Tibial nerve (tissue), 4 donors: ENCODE measurements around the gene LCN12. TPM values are rescaled to one million over a fixed set of nuclear protein-coding genes. Genes with fewer than 3 reads are reported as not detected.

Experiments
- DNase-seq, 2 donors: peaks; one replicate each; pipeline ENCODE4 v3.0.0-alpha.2; 2019; ENCODE audit warnings: low spot score in 2 of 2
- H3K27ac ChIP-seq, 4 donors: fragments of 200-600 bp; sonication (generic) in 3 of 4; one replicate each; pipeline ENCODE4 v1.5.1; 2017 to 2019; ENCODE audit warnings: mild to moderate bottlenecking in 1 of 4
- H3K27me3 ChIP-seq, 2 donors: fragments of 200-600 bp; sonication (generic) in 1 of 2; one replicate each; pipeline versions ENCODE4 v1.5.1 to v1.6.0; 2017 to 2019
- H3K36me3 ChIP-seq, 3 donors: fragments of 200-600 bp; sonication (generic); one replicate each; pipeline ENCODE4 v1.5.1; 2018 to 2019
- H3K4me1 ChIP-seq, 4 donors: fragments of 200-600 bp; sonication (generic) in 3 of 4; one replicate each; pipeline ENCODE4 v1.5.1; 2017 to 2019
- H3K4me3 ChIP-seq, 4 donors: fragments of 200-600 bp; sonication (generic) in 3 of 4; one replicate each; pipeline ENCODE4 v1.5.1; 2017 to 2019; ENCODE audit warnings: mild to moderate bottlenecking in 1 of 4, moderate library complexity in 1 of 4
- H3K9me3 ChIP-seq, 4 donors: fragments of 200-600 bp; sonication (generic) in 3 of 4; one replicate each; pipeline ENCODE4 v1.5.1; 2017 to 2019
- CTCF ChIP-seq, 5 experiments: fragments of 200-600 bp in 3 of 5; fragments of 450-650 bp in 2 of 5; sonication (generic) in 3 of 5; IDR thresholded peaks; one replicate each; pipeline ENCODE4 v1.5.1; 2016 to 2019; ENCODE audit warnings: antibody characterized with exemption in 5 of 5, mild to moderate bottlenecking in 3 of 5, moderate library complexity in 2 of 5
- EP300 ChIP-seq, 2 donors: sonication (generic); formaldehyde crosslinking; IDR thresholded peaks; one replicate each; pipeline ENCODE4 v1.6.1; 2017; ENCODE audit warnings: antibody characterized with exemption in 2 of 2, mild to moderate bottlenecking in 1 of 2
- POLR2A ChIP-seq, 2 donors: fragments of 450-650 bp; IDR thresholded peaks; one replicate each; pipeline ENCODE4 v1.6.1; 2017; ENCODE audit warnings: antibody characterized with exemption in 2 of 2, mild to moderate bottlenecking in 2 of 2, moderate library complexity in 2 of 2
- WGBS, 2 donors: methylation state at CpG; one replicate each; pipeline ENCODE4 v1.1.5; 2018; 5-methylcytosine and 5-hydroxymethylcytosine counted together
- total RNA-seq, 4 donors: library from RNA; depleted of rRNA; stranded (reverse); fragments of >200 nt; gene quantifications; one replicate each; pipeline ENCODE4 v1.1.0, GENCODE V29; 2016

Gene LCN12
- total RNA-seq, 4 donors from 2014 or later: 2.4 to 16.8 (median 7.8) TPM

- peaks cover 0 to 80% (median 24%) of the 10 kb centered on the region in 4 donors for H3K4me1 ChIP-seq
- TF ChIP-seq EP300 (IDR thresholded peaks at IDR 0.05): no peak
- TF ChIP-seq POLR2A (IDR thresholded peaks at IDR 0.05): no peak
- TF ChIP-seq CTCF (IDR thresholded peaks at IDR 0.05): no peak
- H3K27me3 ChIP-seq: no peaks in the 10 kb centered on the region
- no peaks in the 10 kb centered on the region for H3K9me3 ChIP-seq
- H3K4me3 ChIP-seq: no peak overlapping the region
- H3K36me3 ChIP-seq: no peaks in the 10 kb centered on the region
- peak overlapping the region in 3 of 4 donors; percentile 52 to 88 (median 67) for H3K27ac ChIP-seq
- DNase-seq: no peak
- 93 to 98% methylated on average over 9 of the region's 9 CpGs for WGBS, 2 donors
Observed at GRCh38 chr9:136962163-136962562, 10.1 kb downstream of the LCN12 start.

DNA sequence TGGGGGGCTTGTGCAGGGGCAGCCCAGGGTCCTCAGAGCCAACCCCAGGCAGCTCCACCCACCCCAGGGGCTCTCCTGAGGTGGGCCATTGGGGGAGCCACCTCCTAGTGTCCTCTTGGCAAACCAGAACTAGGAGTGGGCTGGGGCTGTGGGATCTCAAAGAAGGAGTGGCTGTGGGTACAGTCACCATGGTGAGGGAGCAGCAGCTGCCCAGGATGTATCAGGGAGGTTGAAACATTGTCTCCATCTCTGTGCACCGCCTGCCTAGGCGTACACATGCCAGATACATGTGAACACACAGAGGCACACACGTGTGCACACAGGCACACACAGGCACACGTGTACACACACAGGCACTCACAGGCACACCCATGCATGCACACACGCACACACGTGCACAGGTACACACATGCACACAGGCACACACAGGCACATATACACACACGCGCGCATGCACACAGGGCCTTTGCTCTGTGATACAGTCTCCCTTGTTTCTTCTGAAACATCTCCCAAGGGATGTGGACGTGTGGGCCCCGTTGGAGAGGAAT lies 10.7 kb downstream of the LCN12 start:
- Histone ChIP-seq H3K27me3 (no peaks in the 10 kb centered on the region), H3K9me3 (no peaks in the 10 kb centered on the region), H3K4me3 (no peak overlapping the region), H3K4me1 (peaks cover 0 to 80% (median 24%) of the 10 kb centered on the region in 4 donors), H3K36me3 (no peaks in the 10 kb centered on the region), H3K27ac (peak overlapping the region in 2 of 4 donors; percentile 50 to 88)
- DNase-seq: no peak
- WGBS, 2 donors: 70 to 83% methylated on average over 11 of the region's 11 CpGs
- no peak for TF ChIP-seq POLR2A (IDR thresholded peaks at IDR 0.05)
- TF ChIP-seq EP300 (IDR thresholded peaks at IDR 0.05): no peak
- no peak for TF ChIP-seq CTCF (IDR thresholded peaks at IDR 0.05)

DNA sequence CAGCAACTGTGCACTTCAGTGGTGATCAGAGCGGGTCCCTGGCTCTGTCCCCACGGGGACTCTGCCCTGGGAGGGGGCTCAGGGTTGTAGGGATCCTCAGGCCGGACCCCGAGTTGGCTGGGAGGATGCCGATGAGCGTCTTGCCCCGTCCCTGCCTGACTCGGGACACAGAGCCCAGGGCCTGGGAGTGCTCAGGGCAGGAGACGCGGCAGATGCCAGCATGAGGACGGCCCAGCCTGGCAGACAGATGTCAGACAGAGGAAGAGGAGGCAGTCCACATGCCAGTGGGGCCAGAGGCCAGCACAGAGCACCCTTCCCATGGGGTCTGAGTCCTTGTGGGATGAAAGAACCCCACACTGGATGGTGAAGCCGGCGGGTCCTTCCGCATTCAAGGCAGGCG lies 11.3 kb downstream of the LCN12 start:
- Histone ChIP-seq H3K36me3 (no peaks in the 10 kb centered on the region), H3K27me3 (no peaks in the 10 kb centered on the region), H3K4me3 (no peak overlapping the region), H3K27ac (peak overlapping the region; percentile 36 to 88 (median 48)), H3K4me1 (peaks cover 0 to 76% (median 24%) of the 10 kb centered on the region in 4 donors), H3K9me3 (no peaks in the 10 kb centered on the region)
- 66 to 73% methylated on average over 11 to 13 of the region's 15 CpGs for WGBS, 2 donors
- no peak for DNase-seq
- no peak for TF ChIP-seq CTCF (IDR thresholded peaks at IDR 0.05)
- TF ChIP-seq POLR2A (IDR thresholded peaks at IDR 0.05): no peak
- no peak for TF ChIP-seq EP300 (IDR thresholded peaks at IDR 0.05)

- Histone ChIP-seq H3K4me1 (peaks cover 0 to 73% (median 24%) of the 10 kb centered on the region in 4 donors), H3K27me3 (no peaks in the 10 kb centered on the region), H3K27ac (peak overlapping the region; percentile 36 to 88 (median 48)), H3K4me3 (no peak overlapping the region), H3K9me3 (no peaks in the 10 kb centered on the region), H3K36me3 (no peaks in the 10 kb centered on the region)
- no peak for DNase-seq
- TF ChIP-seq CTCF (IDR thresholded peaks at IDR 0.05) (no peak), EP300 (IDR thresholded peaks at IDR 0.05) (no peak), POLR2A (IDR thresholded peaks at IDR 0.05) (no peak)
- 67 to 72% methylated on average over 3 to 12 of the region's 12 CpGs for WGBS, 2 donors
Observed at GRCh38 chr9:136963751-136964150, 11.7 kb downstream of the LCN12 start.

DNA sequence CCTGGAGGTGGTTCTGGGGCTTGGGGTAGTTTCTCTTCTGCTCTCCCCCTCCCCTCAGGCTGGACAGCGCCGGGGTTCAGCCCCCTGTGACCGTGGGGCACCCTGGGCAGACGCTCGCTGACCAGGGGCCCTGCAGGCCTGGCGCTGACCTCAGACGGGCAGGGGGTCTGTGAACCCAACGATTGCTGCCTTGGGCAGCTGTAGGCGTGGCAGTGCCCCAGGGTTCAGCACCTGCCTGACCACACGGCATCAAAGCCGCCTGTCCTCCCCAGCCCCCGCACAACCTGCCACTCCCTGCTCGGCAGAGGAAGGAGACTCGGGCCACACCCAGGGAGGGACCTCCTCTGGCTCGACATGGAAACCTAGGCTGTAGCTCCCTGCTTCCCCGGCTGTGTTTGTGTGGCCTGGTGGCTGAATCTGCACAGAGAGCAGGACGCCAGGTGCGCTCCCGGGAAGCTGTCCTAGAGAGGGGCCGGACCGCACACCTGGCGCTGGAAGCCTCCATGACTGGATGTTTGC lies 12.2 kb downstream of the LCN12 start:
- Histone ChIP-seq H3K36me3 (no peaks in the 10 kb centered on the region), H3K27me3 (no peaks in the 10 kb centered on the region), H3K4me1 (peaks cover 0 to 73% (median 21%) of the 10 kb centered on the region in 4 donors), H3K9me3 (no peaks in the 10 kb centered on the region), H3K27ac (peak overlapping the region; percentile 36 to 88 (median 48)), H3K4me3 (no peak overlapping the region)
- 38 to 69% methylated on average over 8 to 21 of the region's 22 CpGs for WGBS, 2 donors
- TF ChIP-seq CTCF (IDR thresholded peaks at IDR 0.05) (no peak), EP300 (IDR thresholded peaks at IDR 0.05) (no peak), POLR2A (IDR thresholded peaks at IDR 0.05) (no peak)
- no peak for DNase-seq
